Cardiac muscle cell (in vitro differentiated cells and primary cell): ENCODE results near the gene SULF2. TPM values are rescaled to one million over a fixed set of nuclear protein-coding genes. Genes with fewer than 3 reads are reported as not detected.

Source experiments
- DNase-seq, 2 donors: peaks; one replicate each; pipeline versions ENCODE4 v3.0.0 to v3.0.0-alpha.2; 2010 to 2017; ENCODE audit warnings: low read depth in 1 of 2, low spot score in 1 of 2
- H3K27ac ChIP-seq: fragments of 200-600 bp; sonication (generic); 2 replicates; pipeline ENCODE4 v1.5.1; 2016
- H3K27me3 ChIP-seq: fragments of 200-600 bp; sonication (generic); 2 replicates; pipeline ENCODE4 v1.6.0; 2016; ENCODE audit warnings: control low read depth
- H3K36me3 ChIP-seq: fragments of 200-600 bp; sonication (generic); 2 replicates; pipeline ENCODE4 v1.5.1; 2016; ENCODE audit warnings: control low read depth
- H3K4me1 ChIP-seq: fragments of 200-600 bp; sonication (generic); 2 replicates; pipeline ENCODE4 v1.8.1; 2017; ENCODE audit warnings: low read depth, mild to moderate bottlenecking, mixed run types
- H3K4me3 ChIP-seq: fragments of 200-600 bp; sonication (generic); 2 replicates; pipeline ENCODE4 v1.5.1; 2016; ENCODE audit warnings: mild to moderate bottlenecking
- H3K9me3 ChIP-seq: fragments of 200-600 bp; sonication (generic); 2 replicates; pipeline ENCODE4 v1.5.1; 2017; ENCODE audit warnings: low read depth, mild to moderate bottlenecking, control low read depth
- CTCF ChIP-seq: IDR thresholded peaks from 2 replicates; pipeline ENCODE4 v1.5.1; 2012; ENCODE audit warnings: low read depth, mild to moderate bottlenecking, low read length
- polyA plus RNA-seq: library from polyadenylated mRNA; unstranded; fragments of >200 nt; fragmentation: Nextera tagmentation; extraction: Ambion mirVana; gene quantifications from 2 replicates; pipeline ENCODE4 v1.2.1, GENCODE V29; 2016
- total RNA-seq: library from RNA; depleted of rRNA; stranded (reverse); fragments of >200 nt; gene quantifications from 2 replicates; pipeline ENCODE4 v1.2.3, GENCODE V29; 2016

Gene SULF2
- total and polyA plus RNA-seq, 2 experiments from 2014 or later, result 4.2 to 9.6 TPM

GRCh38 chr20:47725248-47725973 lies 59.9 kb downstream of the SULF2 start:
- no peak overlapping the region for H3K4me3 ChIP-seq
- no peaks in the 10 kb centered on the region for H3K27me3 ChIP-seq
- H3K9me3 ChIP-seq, result no peaks in the 10 kb centered on the region
- no peaks in the 10 kb centered on the region for H3K4me1 ChIP-seq
- no peak overlapping the region for H3K27ac ChIP-seq
- peak; percentile 92 for TF ChIP-seq CTCF
- no peaks in the 10 kb centered on the region for H3K36me3 ChIP-seq
- peak; percentile 86 to 92 for DNase-seq

- no peak overlapping the region for H3K27ac ChIP-seq
- H3K36me3 ChIP-seq, result no peaks in the 10 kb centered on the region
- no peak overlapping the region for H3K4me3 ChIP-seq
- no peaks in the 10 kb centered on the region for H3K27me3 ChIP-seq
- no peak for TF ChIP-seq CTCF
- no peak for DNase-seq
- H3K9me3 ChIP-seq, result no peaks in the 10 kb centered on the region
- H3K4me1 ChIP-seq, result no peaks in the 10 kb centered on the region
Observed at GRCh38 chr20:47724910-47725247, 60.4 kb downstream of the SULF2 start.

- Histone ChIP-seq H3K4me3 (no peak overlapping the region), H3K27ac (no peak overlapping the region), H3K36me3 (no peaks in the 10 kb centered on the region), H3K27me3 (no peaks in the 10 kb centered on the region), H3K9me3 (no peaks in the 10 kb centered on the region), H3K4me1 (no peaks in the 10 kb centered on the region)
- DNase-seq, result no peak
- TF ChIP-seq CTCF, result no peak
Observed at GRCh38 chr20:47724396-47724795, 60.9 kb downstream of the SULF2 start.

GRCh38 chr20:47723322-47723721 lies 62.0 kb downstream of the SULF2 start:
- no peak overlapping the region for H3K4me3 ChIP-seq
- H3K36me3 ChIP-seq, result no peaks in the 10 kb centered on the region
- H3K27ac ChIP-seq, result no peak overlapping the region
- DNase-seq, result no peak
- H3K4me1 ChIP-seq, result no peaks in the 10 kb centered on the region
- H3K9me3 ChIP-seq, result no peaks in the 10 kb centered on the region
- no peak for TF ChIP-seq CTCF
- no peaks in the 10 kb centered on the region for H3K27me3 ChIP-seq

GRCh38 chr20:47720636-47721427 lies 64.4 kb downstream of the SULF2 start:
- Histone ChIP-seq H3K4me3 (no peak overlapping the region), H3K4me1 (no peaks in the 10 kb centered on the region), H3K36me3 (no peaks in the 10 kb centered on the region), H3K27me3 (no peaks in the 10 kb centered on the region), H3K9me3 (no peaks in the 10 kb centered on the region), H3K27ac (no peak overlapping the region)
- no peak for TF ChIP-seq CTCF
- DNase-seq, result no peak
